GM18519 (cell line): ENCODE measurements around the gene MRPL50.
A peak's percentile ranks its signal among the peaks of the same experiment; 100 is the strongest.
"Not testable (repeated sequence)": the region's sequence is repeated elsewhere in the genome, so short reads cannot be mapped to it uniquely, and the experiment has no call there.

ENCODE experiments used
- ATAC-seq: cut with Tn5 transposase; IDR thresholded peaks from one replicate; pipeline ENCODE4 v1.9.1; 2021; ENCODE audit warnings: mild to moderate bottlenecking, moderate library complexity; ENCODE audit not compliant: unreplicated experiment, low FRiP score

MRPL50 gene

DNA sequence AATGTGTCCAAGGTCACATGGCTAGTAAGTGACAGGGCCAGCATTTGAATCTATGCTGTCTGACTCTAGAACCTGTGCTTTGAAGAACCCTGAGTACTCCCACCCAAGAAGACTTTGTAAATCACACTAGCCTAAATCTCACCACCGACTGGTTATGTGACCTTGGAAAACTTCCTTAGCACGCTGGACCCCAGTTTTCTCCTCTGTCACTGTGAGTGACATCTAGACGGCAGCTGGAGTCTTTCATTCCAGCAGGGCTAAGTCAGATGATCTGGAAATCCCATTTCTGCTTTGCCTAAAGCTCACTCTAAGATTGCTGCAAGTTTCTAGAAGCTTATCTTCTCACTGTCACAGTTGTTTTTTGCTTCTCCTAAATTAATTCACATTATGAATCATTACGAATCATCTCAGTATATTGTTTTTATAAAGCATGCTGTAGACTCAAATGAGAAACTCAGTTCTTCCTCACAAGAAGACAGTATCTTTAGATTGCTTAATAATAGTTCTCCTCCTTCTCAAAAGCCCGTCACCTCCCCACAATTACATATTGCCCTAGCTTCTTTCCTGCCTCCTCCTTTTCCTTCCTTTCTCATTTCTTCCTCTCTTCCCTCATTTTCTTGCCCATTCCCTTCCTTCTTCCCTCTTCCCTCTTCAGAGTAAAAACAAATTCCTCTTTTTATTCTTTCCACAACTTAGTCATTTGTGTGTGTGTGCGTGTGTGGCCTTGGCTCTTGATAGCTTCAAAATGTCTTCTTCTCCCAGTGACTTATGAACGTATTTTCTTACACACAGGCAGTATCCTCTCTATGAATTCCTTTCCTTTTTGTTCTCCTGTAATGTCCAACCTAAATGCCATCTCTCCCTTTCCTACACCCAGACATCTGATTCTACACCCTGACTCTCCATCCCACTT, 20.4 kb upstream of the MRPL50 start:
- ATAC-seq, result no peak

DNA sequence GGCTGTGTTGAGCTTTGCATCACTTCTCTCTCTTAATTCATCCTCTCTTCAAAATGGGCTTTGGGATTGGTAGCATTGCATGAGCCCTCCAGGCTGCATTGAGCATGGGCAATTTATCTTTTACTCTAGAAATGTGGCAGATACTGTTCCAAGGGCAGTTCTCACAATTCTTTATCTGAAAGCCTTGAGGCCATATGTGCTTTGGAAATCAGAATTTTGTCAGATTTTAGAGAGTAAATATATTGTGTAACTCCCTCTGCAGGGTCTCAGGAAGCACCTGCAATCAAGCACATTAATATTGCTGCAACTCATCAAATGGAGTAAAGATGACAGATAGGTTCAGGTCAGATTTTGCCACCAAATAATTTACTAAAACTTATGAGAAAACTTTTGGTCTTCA, 19.6 kb upstream of the MRPL50 start:
- no peak for ATAC-seq

DNA sequence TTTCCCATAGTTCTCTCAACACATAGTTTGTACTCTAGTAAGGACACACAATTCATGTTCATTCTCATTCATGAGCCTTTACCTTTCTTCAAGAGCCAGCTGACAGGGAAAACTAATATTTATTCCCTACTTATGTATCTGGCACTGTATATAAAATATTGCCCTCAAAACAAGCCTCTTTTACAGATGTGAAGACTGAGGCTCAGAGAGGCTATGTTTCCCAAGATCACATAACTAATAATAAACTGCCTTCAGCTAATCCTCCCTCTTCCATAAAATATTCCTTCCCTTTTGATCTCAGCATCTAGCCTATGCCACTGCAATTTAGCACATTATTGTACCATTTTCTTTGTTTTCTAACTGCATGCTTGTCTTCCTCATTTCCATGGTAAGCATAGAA, 19.0 kb upstream of the MRPL50 start:
- ATAC-seq, result no peak

DNA sequence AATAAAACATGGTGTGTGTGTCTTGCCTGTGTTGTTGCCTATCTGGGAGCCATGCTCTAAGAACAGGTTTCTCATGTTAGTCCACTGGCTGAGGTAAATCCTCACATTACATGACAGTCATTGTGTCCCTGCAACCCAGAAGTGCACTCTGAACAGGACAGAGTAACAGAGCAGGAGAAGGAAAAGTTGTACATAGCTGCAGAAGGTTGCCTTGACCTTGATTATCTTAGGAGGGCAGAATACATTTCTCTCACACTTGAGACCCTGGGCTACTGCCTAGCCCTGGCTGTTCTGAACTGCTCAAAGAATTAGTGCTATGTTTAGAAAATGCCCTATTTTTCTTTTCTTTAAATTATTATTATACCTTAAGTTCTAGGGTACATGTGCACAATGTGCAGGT, 17.2 kb upstream of the MRPL50 start:
- no peak for ATAC-seq

DNA sequence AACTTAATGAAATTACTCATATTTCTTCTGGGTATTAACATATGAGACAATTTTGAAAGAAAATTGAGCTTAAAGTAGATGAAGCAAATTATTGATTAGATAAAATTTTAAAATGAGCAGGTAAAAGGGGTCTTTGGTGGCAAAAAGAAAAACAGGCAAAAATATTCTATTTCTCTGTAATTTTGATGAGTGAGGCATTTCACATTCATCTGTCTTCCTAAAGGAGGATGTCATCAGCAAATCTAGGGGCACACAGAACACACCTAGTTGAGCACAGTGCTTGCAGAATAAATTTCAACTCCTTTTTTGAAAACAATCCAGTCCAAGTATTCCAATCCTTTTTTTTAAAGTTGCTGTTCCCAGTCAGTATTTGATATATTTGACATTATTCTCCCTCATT, 16.4 kb upstream of the MRPL50 start:
- ATAC-seq, result no peak

DNA sequence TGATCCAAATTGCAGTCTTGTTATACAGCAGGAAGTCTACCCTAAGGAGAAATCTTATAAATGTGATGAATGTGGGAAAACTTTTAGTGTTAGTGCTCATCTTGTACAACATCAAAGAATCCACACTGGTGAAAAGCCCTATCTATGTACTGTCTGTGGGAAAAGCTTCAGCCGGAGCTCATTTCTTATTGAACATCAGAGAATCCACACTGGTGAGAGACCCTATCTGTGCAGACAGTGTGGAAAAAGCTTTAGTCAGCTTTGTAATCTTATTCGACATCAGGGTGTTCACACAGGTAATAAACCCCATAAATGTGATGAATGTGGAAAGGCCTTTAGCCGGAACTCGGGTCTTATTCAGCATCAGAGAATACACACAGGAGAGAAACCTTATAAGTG, 10.7 kb upstream of the MRPL50 start:
- ATAC-seq, result no peak

DNA sequence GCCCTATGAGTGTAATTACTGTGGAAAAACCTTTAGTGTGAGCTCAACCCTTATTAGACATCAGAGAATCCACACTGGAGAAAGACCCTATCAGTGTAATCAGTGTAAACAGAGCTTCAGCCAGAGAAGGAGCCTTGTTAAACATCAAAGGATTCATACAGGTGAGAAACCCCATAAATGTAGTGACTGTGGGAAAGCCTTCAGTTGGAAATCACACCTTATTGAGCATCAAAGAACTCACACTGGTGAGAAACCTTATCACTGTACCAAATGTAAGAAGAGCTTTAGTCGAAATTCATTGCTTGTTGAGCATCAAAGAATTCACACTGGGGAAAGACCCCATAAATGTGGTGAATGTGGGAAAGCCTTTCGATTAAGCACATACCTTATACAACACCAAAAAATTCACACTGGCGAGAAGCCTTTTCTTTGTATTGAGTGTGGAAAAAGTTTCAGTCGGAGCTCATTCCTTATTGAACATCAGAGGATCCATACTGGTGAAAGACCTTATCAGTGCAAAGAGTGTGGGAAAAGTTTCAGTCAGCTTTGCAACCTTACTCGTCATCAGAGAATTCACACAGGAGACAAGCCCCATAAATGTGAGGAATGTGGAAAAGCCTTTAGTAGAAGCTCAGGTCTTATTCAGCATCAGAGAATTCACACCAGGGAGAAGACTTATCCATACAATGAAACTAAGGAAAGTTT, 10.1 kb upstream of the MRPL50 start:
- no peak for ATAC-seq

DNA sequence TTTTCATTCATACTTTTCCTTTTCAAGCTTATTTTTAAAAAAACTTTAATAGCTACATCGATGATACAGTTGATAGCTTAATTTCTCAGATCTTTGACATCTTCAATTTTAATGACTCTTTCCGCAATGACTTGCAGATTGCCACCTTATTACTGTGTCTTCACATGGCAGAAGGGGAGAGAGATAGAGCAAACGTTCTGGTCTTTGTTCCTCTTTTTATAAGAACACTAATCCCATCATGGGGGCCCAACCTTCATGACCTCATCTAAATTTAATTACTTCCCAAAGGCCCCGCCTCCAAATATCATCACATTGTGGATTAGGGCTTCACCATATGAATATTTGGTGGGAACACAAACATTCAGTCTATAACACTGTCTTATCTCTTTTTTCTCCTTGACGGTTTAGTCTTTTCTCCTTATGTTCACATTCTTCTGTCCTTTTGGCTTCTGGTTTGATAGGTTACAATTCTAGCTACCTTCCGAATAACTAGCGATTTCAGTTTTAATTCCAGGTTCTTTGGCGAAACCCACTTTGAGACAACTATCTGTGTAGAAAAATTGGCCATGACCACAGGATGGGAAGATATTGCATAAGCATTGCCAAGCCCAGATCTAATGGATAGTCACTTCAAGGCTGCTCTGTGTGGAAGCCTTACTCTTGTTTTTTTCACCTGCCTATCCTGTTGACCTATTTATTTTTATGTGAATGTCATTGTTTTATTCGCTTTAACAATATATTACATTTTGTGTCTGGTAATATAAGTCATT, 5.3 kb upstream of the MRPL50 start:
- no peak for ATAC-seq

DNA sequence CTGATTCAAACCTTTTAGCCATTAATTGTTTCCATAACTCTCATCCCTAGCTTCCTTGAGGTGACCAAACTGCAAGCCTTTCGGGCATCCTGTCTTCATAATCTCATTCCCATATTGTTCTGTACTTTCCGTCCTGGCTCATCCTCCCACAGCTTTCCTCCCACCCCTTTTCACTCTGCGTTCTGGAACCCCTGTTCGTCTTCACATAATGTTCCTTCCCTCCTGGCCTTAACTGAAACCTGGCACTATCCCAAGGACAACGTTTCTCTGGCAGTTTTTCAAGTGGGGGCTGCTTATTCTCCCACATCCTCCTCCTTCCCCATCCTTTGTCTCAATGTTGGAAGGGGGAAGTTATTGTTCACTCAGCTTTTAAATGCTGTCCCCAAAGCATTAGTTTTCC, 1.7 kb upstream of the MRPL50 start:
- ATAC-seq, result no peak

DNA sequence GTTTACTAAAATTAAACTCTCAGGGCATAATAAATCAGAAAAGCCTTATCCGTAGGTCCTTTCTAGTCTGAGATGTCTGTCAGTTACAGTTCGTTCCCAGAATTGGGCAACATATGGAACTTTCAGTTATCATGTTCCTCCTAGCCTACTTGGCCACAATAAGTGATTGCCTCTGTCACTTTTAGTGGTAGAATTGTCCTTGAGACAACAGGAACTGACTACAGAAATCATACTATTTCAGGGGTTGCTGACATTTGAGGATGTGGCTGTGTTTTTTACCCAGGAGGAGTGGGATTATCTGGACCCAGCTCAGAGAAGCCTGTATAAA, 1.2 kb upstream of the MRPL50 start:
- ATAC-seq, result no peak

DNA sequence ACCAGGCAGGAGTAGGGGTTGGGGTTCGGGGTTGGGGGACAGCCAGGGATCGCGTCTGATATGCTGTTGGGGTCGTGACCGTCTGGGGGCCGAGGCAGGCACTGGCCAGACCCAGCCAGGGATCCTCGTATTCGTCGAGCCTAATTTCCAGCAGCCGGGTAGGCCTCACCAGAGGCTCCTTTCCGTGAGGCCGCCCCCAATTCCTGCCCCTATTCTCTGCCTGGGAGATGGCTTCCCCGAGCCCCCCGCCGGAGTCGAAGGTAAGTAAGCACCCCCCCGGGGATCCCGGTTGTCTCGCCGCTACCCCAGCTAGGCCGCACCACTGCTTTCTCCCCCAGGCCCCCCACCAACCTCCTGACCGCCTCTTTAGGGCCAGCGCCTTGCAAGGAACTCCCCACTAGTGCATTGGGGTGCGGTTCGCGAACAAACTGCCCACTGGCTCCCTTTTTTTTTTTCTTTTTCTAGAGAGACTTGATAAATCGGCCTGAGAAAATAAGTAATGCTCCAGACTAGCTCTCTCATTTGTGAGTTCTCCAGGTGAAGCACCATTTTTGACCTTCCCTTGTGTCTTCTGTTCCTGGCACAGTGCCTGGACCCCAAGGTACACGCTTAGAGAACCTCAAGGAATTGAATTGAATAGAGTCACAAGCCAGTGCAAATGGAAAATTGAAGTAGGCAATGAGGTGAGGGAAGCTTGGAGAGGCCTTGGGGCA, 668 bp upstream of the MRPL50 start:
- no peak for ATAC-seq

DNA sequence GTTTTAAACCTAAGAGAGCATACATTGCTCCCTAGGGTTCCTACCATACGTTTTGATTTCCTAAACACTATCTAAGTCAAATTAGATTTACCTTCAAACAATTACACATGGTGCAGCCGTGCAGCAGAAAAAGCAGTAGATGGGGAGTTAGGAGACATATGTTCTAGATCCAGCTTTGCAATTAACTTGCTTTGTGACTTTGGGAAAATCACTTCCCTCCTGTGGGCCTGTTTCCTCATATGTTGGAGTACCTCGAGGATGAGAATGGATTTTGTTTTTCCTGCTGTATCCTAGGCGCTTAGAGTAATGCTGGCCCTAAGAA, 711 bp downstream of the MRPL50 start:
- ATAC-seq, result no peak

DNA sequence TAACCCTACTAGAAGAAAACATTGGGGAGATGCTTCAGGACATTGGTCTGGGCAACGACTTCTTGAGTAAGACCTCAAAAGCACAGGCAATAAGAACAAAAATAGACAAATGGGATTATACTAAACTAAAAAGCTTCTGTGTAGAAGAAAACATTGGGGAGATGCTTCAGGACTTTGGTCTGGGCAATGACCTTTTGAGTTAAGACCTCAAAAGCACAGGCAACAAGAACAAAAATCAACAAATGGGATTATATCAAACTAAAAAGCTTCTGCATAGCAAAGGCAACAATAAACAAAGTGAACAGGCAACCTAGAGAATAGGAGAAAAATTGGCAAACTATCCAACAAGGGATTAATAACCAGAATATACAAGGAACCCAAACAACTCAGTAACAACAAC, 3.7 kb downstream of the MRPL50 start:
- no peak for ATAC-seq

DNA sequence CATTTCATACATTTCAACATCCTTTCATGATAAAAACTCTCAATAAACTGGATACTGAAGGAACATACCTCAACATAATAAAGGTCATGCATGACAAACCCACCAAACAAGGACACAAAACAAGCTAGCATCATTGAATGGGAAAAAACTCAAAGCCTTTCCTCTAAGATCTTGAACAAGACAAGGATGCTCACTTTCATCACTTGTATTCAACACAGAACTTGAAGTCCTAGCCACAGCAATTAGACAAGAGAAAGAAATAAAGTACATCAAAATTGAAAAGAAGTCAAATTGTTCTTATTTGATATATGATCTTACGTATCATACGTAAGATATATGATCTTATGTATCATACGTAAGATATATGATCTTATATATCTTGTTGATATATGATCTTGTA, 5.3 kb downstream of the MRPL50 start:
- no peak for ATAC-seq

DNA sequence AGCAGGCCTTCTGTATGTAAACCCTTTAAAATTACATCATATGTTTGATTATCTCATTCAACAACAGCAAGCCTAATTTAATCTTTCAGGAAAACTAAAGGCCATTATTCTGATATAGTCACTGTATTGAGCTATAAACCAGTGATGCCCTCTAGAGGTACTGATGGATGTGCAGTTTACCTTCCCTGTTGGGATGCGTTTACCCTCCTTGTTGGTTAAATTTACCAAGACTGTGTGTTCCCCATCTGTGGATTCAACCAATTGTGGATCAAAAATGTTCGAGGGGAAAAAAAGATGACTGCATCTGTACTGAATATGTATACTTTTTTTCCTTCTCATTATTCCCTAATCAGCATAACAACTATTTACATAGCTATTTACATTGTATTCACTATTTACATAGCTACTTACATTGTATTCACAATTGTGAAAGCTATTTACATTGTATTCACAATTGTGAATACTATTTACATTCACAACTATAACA, 9.9 kb downstream of the MRPL50 start:
- no peak for ATAC-seq

DNA sequence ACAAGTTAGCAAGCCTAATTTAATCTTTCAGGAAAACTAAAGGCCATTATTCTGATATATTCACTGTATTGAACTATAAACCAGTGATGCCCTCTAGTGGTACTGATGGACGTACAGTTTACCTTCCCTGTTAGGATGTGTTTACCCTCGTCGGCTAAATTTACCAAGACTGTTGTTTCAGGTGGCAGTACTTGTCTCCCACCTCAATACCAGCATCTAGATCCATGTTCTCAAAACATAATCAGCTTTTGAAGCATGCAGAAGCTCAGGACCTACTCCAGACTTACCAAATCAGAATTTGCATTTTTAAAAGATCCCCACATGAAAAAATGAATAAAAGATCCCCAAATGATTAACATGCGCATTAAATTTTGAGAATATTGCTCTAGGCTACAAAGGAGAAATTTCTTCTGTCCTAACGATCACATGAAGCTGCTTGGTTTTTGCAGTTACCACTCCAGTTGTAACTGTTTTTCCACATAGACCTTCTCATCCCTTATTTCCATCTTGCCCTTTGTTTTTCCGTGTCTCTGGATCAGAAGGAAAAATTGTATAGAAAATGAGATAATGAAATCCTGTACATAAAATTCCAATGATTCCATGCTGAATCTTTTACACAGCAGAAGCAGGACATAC, 10.4 kb downstream of the MRPL50 start:
- ATAC-seq, result peak; percentile 76

DNA sequence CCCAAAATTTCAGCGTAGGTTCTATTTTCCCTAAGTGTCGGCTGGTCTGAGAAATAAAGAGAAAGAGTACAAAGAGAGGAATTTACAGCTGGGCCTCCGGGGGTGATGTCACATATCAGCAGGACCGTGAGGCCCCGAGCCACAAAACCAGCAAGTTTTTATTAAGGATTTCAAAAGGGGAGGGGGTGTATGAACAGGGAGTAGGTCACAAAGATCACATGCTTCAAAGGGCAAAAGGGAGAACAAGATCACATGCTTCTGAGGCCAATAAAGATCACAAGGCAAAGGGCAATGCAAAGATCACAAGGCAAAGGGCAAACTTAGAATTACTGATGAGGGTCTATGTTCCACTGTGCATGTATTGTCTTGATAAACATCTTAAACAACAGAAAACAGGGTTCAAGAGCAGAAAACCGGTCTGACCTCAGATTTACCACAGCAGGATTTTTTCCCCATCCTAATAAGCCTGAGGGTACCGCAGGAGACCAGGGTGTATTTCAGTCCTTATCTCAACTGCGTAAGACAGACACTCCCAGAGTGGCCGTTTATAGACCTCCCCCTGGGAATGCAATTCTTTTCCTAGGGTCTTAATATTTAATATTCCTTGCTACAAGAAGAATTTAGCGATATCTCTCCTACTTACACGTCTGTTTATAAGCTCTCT, 13.4 kb downstream of the MRPL50 start, which contains the start of gene BAAT:
Gene BAAT (minus strand): TSS at position 134 of the 664 bp plus-strand sequence. CDS start 13,602 bp downstream, outside the sequence.
- ATAC-seq, result not testable (repeated sequence)

DNA sequence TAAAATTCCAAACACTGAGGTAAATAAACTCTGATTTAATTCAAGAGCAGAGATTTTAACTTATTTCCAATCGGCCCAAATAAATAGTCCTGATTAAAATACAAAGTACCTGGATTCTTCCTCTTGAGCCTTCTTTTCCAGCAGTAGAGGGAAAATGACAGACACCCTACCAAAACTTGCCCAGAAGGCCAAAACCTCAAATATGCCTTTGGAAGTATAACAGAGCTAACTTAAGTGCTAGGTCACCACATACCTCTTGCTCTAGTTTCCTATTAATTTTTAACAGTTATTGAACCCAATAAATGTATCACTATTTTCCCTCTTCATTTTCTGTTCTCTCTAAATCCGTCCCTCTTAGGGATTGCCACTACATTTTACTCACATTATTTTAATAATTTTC, 15.1 kb downstream of the MRPL50 start:
- ATAC-seq, result no peak

DNA sequence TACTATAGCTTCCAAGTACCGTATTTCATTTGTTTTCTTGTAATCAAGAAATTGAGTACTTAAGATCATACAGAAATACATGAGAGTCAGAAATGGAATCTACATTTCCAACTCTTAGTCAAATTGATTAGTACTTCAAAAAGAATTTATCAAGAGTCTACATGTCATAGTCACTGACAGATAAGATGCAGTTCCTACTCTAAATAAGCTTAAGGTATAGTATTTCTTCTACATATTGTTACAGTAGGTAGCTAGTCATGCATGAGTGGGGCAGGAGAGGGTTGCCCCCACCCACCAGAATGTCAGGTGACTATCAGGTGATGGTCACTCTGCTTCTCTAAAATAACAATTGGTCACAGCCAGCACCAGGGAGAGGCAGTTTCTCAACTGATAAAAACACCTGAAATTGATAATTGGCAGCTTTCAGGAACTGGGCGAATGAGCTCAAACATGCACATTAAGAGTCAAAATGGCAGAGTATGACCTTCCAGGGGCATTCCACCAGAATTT, 16.5 kb downstream of the MRPL50 start:
- no peak for ATAC-seq
